Activated effector memory CD4-positive, alpha-beta T cell treated with Interleukin-2 at 50 U/mL for 16 hours (primary cell): ENCODE results near the gene SLC22A23.

Experiments
- DNase-seq: peaks from one replicate; pipeline ENCODE4 v3.0.0-alpha.2; 2020

The SLC22A23 gene

GRCh38 chr6:3314621-3315467, 142.0 kb downstream of the SLC22A23 start:
- DNase-seq = no peak

- DNase-seq = no peak
Measured at GRCh38 chr6:3314176-3314575, 142.7 kb downstream of the SLC22A23 start.

GRCh38 chr6:3312604-3313231, 144.1 kb downstream of the SLC22A23 start:
- no peak for DNase-seq

- no peak for DNase-seq
Measured at GRCh38 chr6:3311826-3312225, 145.0 kb downstream of the SLC22A23 start.

- DNase-seq = no peak
Measured at GRCh38 chr6:3310703-3311102, 146.1 kb downstream of the SLC22A23 start.

GRCh38 chr6:3310051-3310448, 146.8 kb downstream of the SLC22A23 start:
- no peak for DNase-seq

- DNase-seq = no peak
Measured at GRCh38 chr6:3309391-3310050, 147.3 kb downstream of the SLC22A23 start.

DNA sequence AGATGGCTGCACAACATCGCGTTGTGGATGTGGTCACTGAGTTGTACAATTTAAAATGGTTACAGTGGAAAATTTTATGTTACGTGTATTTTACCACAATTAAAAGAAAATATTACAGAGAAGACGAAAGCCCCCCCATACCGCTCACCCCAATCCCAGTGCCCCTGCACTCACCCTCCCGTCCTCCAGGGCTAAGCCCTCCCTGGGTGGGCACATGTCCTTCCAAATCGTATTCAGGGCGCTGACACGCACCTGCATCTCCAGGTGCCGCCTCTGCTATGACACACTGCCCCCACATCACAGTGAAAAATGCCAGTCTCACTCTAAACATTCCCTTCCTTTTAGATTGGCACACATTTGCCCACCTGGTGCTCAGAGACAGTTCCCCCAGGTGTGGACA, 148.7 kb downstream of the SLC22A23 start:
- DNase-seq = no peak

- no peak for DNase-seq
Measured at GRCh38 chr6:3307436-3307835, 149.4 kb downstream of the SLC22A23 start.

GRCh38 chr6:3306848-3307247, 150.0 kb downstream of the SLC22A23 start:
- no peak for DNase-seq

DNA sequence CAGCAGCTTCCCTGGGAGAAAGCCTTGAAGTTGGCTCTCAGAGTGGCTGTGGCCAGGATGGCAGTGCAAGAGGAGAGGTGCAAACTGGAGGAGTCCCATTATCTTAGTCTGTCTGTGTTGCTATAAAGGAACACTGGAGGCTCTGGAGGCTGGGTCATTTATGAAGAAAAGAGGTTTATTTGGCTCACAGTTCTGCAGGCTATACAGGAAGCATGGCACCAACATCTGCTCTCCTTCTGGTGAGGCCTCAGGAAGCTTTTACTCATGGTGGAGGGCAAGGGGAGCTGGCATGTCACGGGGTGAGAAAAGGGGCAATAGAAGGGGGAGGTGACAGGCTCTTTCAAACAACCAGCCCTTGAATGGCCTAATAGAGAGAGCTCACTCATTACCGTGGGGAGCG, 151.0 kb downstream of the SLC22A23 start:
- no peak for DNase-seq

- DNase-seq = no peak
Measured at GRCh38 chr6:3305216-3305565, 151.7 kb downstream of the SLC22A23 start.

GRCh38 chr6:3304500-3305215, 152.2 kb downstream of the SLC22A23 start:
- no peak for DNase-seq

GRCh38 chr6:3303795-3304411, 152.9 kb downstream of the SLC22A23 start:
- DNase-seq = no peak

DNA sequence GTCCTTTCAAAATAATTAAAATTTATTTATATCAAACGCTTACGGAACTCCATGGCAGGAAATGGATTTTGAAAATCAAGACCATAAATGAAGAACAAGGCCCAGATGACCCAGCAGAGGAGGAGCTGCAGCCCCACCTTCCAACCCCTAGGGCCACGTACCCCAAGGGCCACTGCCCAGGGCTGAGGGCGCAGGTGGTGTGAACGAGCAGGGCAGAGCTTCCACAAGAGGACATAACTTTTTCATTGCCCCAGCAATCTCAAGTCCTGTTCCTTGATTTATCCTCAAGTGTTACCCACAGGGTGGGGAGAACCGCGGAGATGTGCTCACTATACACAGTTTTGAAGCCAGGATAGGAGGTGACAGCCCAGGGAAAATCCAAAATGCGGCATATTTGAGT, 155.3 kb downstream of the SLC22A23 start:
- no peak for DNase-seq

DNA sequence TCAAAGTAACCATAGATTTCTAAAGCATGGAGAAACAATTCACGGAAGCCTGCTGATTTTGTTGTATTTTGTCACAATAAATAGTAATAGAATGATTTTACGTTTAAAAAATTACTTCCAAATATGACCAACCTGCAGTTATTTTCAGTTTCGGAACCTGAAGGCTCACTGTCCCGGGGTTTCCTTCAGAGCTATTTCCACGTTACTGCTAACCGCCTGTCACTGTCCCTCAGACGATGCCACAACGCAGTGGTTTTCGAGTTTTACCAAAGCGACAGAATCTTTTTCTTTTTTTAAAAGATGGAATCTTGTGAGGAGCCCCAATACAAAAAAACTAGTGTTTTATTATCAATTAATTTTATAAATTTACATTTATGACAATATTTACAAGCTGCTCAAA, 157.6 kb downstream of the SLC22A23 start:
- no peak for DNase-seq

- no peak for DNase-seq
Measured at GRCh38 chr6:3297909-3298308, 158.9 kb downstream of the SLC22A23 start.

- DNase-seq = no peak
Measured at GRCh38 chr6:3297006-3297405, 159.8 kb downstream of the SLC22A23 start.

- DNase-seq = no peak
Measured at GRCh38 chr6:3296537-3296936, 160.3 kb downstream of the SLC22A23 start.

- no peak for DNase-seq
Measured at GRCh38 chr6:3296078-3296477, 160.8 kb downstream of the SLC22A23 start.

GRCh38 chr6:3294921-3295871, 161.7 kb downstream of the SLC22A23 start:
- no peak for DNase-seq

- no peak for DNase-seq
Measured at GRCh38 chr6:3294396-3294795, 162.5 kb downstream of the SLC22A23 start.
